WERI-Rb-1 (cell line): ENCODE results near the gene ADAP1.
A peak's percentile ranks its signal among the peaks of the same experiment; 100 is the strongest.

Source experiments
- DNase-seq: peaks from one replicate; pipeline ENCODE4 v3.0.0-alpha.2; 2020
- H3K27ac ChIP-seq: fragments of 250-450 bp; sonication (Bioruptor Pico); 2 replicates; pipeline ENCODE4 v1.5.1; 2020; ENCODE audit warnings: mild to moderate bottlenecking, moderate library complexity
- H3K27me3 ChIP-seq: fragments of 250-450 bp; sonication (Bioruptor Pico); 2 replicates; pipeline ENCODE4 v1.5.1; 2021; ENCODE audit warnings: mild to moderate bottlenecking, low read depth, moderate library complexity; ENCODE audit not compliant: insufficient read depth, severe bottlenecking
- H3K36me3 ChIP-seq: fragments of 250-450 bp; sonication (Bioruptor Pico); 2 replicates; pipeline ENCODE4 v1.5.1; 2020; ENCODE audit warnings: mild to moderate bottlenecking, moderate library complexity
- H3K4me3 ChIP-seq: 2 replicates; pipeline ENCODE4 v1.5.1; 2011; ENCODE audit warnings: low read depth, mild to moderate bottlenecking, control low read depth, low read length
- H3K9me3 ChIP-seq: fragments of 250-450 bp; sonication (Bioruptor Pico); 2 replicates; pipeline ENCODE4 v1.5.1; 2021; ENCODE audit warnings: mild to moderate bottlenecking, moderate library complexity; ENCODE audit not compliant: severe bottlenecking
- TF ChIP-seq, protein P1 (sequence below): IDR thresholded peaks from 2 replicates; pipeline ENCODE4 v1.5.1; 2011; ENCODE audit warnings: low read depth, mild to moderate bottlenecking, control low read depth, inconsistent platforms, low read length

The ADAP1 gene

DNA sequence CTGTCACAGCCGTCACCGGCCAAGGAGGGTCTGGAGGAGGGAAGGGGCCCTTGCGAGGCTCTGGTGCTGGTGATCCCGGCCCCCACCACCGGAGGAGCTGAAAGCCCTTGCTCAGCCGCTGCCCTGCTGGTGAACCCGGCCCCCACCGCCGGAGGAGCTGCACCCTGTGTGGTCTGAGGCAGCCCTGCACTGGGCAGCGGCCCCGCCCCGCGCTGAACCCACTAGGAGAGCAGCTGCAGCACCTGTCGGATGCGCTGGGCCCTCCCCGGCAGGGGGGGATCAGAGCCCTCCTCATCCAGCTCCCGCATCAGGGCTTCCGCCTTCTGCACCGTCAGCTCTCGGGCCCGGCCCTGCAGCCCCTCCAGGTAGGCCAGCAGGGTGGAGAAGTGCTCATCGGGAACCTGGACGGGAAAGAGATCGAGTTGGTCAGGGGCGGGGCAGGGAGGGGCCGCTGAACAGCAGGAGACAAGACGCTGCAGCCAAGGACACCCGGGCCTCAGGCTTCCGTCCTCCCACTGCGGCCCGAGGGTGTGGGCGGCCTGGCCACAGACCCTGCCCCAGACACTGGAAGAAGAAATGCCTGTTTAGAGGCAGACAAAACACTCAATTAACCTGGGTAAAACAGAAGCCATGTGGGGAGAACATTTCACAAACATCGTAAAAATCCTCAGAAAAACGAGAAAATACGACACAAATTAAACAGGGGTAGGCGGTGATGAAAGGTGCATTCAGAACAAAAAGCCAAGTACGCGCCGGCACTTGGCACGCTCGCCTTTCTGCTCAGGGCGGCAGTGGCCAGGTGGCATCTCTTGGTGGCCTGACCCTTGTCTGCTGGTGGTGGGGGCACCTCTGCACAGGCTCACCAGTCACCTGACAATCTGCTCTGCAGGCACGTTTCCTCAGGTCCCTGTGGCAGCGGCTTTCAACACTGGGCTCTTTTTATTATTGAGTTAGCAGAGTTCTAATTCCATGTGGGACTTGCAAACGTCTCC, 43.2 kb upstream of the ADAP1 start:
- H3K4me3 ChIP-seq = no peak overlapping the region
- H3K9me3 ChIP-seq = no peaks in the 10 kb centered on the region
- no peaks in the 10 kb centered on the region for H3K27me3 ChIP-seq
- H3K27ac ChIP-seq = peak overlapping the region; percentile 26; the same call in 1 of the 2 replicates
- DNase-seq = peak; percentile 85
- TF ChIP-seq, protein P1, sequence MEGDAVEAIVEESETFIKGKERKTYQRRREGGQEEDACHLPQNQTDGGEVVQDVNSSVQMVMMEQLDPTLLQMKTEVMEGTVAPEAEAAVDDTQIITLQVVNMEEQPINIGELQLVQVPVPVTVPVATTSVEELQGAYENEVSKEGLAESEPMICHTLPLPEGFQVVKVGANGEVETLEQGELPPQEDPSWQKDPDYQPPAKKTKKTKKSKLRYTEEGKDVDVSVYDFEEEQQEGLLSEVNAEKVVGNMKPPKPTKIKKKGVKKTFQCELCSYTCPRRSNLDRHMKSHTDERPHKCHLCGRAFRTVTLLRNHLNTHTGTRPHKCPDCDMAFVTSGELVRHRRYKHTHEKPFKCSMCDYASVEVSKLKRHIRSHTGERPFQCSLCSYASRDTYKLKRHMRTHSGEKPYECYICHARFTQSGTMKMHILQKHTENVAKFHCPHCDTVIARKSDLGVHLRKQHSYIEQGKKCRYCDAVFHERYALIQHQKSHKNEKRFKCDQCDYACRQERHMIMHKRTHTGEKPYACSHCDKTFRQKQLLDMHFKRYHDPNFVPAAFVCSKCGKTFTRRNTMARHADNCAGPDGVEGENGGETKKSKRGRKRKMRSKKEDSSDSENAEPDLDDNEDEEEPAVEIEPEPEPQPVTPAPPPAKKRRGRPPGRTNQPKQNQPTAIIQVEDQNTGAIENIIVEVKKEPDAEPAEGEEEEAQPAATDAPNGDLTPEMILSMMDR = no peak
- H3K36me3 ChIP-seq = peaks cover 17% of the 10 kb centered on the region

DNA sequence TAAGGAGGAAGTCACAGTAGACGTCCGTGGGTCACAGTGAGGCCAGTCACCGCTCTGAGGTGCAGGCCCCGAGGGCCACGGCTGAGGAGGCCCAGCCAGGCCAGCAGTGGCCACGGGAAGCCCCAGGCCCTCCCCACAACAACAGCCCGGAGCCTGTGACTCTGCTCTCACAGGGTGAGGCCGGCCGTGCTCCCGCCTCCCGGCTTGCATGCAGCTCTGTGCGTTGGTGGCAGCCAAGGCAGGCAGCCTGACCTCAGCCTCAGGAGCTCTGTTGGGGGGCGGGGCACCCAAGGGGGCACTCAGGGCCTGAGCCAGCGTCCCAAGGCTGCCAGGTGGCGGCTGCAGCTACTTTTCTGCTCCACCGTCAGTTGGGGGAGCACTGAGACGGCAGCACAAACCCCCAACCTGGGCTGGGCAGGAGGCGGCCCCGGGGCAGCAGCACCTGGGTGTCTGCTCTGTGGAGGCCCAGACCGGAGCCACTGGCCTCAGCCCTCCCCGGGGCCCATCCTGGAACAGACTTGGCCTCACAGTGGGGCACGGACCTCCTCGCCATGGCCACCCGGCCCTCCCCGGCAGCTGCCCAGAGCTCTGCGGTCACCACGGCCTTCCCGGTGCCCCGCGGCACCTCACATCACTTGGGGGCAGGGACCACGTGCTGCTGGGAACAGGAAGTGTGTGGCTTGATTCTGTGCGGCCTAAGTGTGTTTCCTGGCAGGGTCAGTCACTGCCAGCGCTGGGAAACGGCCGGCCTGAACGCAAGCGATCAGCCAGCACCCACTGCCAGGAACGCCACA, 41.8 kb upstream of the ADAP1 start:
- no peaks in the 10 kb centered on the region for H3K27me3 ChIP-seq
- no peaks in the 10 kb centered on the region for H3K9me3 ChIP-seq
- TF ChIP-seq, protein P1 = no peak
- peaks cover 17% of the 10 kb centered on the region for H3K36me3 ChIP-seq
- H3K4me3 ChIP-seq = no peak overlapping the region
- no peak overlapping the region for H3K27ac ChIP-seq
- no peak for DNase-seq

DNA sequence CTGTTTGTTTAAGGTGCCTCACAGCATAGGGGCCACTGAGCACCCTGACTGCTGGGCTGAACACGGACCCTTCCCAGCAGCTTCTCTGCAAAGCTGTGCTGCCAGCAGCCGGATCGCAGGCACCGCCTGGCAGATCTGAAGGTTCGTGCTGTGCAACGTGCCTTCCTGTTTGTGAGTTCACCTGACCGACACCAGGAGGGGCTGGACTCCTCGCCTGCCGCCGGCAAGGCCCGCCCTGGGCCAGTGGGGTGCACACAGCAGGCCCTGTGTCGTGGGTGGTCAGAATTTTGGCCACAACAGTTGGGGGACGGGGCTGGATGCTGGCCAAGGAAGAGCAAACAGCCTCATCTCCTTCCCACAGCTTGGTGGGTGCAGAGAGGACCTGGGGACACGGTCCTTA, 41.1 kb upstream of the ADAP1 start:
- no peak overlapping the region for H3K27ac ChIP-seq
- H3K4me3 ChIP-seq = no peak overlapping the region
- H3K27me3 ChIP-seq = no peaks in the 10 kb centered on the region
- peaks cover 17% of the 10 kb centered on the region for H3K36me3 ChIP-seq
- H3K9me3 ChIP-seq = no peaks in the 10 kb centered on the region
- DNase-seq = no peak
- TF ChIP-seq, protein P1 = no peak

DNA sequence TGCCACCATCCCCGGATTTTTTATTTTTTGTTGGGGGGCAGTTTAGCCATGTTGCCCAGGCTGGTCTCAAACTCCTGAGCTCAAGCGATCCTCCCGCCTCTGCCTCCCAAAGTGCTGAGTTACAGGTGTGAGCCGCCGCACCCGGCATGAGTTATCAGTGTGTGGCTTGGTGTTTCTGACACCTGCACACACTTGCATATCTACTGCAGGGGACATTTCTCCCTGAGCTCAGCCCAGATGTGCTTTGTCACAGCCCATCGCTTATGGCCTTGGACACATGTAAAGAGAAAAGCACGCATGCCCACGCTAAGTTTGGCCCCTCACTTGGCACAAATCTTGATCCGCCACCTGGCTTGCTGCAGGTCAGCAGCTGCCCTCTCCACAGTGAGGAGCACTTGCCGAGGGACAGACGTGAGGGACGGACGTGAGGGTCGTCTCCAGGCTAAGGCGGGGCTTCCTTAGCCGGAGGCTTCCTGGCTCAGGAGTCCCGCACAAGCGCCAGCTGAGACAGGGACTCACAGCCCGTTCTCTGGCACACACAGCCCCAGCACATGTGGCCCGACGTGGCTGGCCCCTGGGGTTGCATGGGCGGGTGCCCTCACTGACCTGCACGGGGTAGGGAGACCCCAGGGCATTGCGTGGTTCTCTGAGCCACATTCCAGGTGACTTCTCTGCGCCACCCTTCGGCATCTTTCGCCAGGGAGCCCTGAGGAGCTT, 40.3 kb upstream of the ADAP1 start:
- peaks cover 17% of the 10 kb centered on the region for H3K36me3 ChIP-seq
- TF ChIP-seq, protein P1 = no peak
- no peaks in the 10 kb centered on the region for H3K27me3 ChIP-seq
- H3K4me3 ChIP-seq = no peak overlapping the region
- H3K27ac ChIP-seq = no peak overlapping the region
- no peak for DNase-seq
- H3K9me3 ChIP-seq = no peaks in the 10 kb centered on the region

DNA sequence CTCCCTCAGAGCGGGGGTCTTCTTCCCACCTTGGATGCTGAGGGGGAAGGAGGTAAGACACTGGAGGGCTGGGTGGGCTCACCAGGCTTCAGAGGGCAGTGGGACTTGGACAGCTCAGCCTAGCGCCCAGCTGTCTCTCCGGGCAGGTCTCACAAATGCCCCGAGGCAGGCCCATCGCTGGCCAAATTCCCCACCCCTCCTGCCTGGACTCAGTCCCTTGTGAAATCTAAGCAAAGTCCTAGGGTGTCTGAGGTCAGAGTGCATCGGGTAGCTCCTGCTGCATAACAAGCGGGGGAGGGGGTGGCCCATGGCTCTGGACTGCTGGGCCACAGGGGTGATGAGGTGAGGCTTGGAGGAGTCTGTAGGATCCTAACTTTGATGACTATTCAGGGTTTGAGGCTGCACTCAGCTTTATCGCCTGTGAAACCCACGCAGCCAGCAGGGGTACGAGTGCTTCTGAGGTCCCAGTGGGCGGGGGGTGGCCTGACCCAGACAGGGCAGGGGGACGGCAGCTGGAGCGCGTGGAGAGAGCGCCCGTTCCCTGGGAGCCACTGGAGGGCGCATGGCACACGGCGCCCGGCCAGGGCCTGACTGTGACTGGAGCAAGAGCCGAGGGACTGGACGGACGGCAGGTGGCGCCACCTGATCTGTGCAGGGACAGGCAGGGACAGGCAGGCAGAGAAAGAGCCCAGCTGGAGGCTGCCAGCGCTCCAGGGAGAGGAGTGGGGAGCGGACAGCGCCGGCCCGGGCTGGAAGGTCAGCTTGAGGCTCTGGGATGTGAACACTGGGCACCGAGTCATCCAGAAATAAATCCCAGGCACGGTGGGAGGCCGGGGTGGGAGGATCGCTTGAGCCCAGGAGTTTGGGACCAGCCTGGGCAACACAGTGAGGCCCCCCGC, 38.5 kb upstream of the ADAP1 start:
- Histone ChIP-seq H3K9me3 (no peaks in the 10 kb centered on the region), H3K27ac (0 out of 2 replicates have a peak overlapping the region, but pooled peaks have one; percentile 11), H3K4me3 (no peak overlapping the region), H3K36me3 (peaks cover 9% of the 10 kb centered on the region), H3K27me3 (no peaks in the 10 kb centered on the region)
- DNase-seq = peak; percentile 98
- TF ChIP-seq, protein P1 = peak; percentile 100
